ENCODE results near the gene STRIP1.

DNA sequence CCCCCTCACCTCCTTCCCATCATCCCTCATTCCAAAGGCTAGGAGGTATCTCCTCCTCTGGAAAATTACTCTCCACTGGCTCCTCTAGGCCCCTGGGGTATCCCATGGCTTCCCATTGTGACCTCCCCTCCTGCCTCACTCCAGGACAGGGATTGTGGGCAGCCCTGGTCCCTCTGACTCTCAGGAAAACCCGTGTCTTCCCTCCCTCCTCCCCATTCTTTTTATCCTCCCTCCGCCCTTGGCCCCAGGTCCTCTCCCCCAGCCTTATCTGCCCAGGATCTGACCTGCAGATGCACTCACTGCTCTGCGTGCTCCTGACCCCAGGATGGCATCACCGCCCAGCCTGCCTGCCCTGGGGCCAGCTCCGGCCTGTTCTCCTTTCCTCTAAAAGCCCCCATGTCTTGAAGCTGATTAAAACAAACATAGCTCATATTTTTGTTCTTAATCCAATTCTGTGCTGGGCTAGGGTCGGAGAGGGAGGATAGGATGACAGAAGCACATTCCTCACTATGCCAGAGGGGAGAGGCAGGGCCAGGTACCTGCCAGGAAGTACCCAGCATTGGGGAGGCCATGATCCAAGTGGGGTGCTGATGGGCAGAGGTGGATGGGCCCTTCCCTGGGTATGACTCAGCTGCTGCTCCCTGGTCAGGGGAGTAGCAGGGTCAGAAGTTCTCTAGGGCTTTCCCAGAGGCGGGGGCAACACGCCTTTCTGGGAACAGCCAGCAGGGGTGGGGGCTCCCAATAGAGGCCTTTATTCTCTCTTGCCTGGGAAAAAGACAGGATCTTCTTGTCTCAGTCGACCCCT is 64.0 kb downstream of the STRIP1 start:
- no peak for TF ChIP-seq POLR2AphosphoS5 (IDR thresholded peaks at IDR 0.05; ENCODE audit: low read depth, low read length)
- TF ChIP-seq POLR2A (IDR thresholded peaks at IDR 0.05; ENCODE audit: low read depth, low read length): no peak
- no peak for TF ChIP-seq TAF1 (IDR thresholded peaks at IDR 0.05; ENCODE audit: borderline replicate concordance, low read depth, low read length)
